Smooth muscle cell of the coronary artery (primary cell): ENCODE measurements around the gene TLE2. TPM values are rescaled to one million over a fixed set of nuclear protein-coding genes. Genes with fewer than 3 reads are reported as not detected.

Experiments used
- total RNA-seq: library from RNA; depleted of rRNA; stranded (reverse); fragments of >200 nt; gene quantifications from 2 replicates; pipeline ENCODE4 v1.2.3, GENCODE V29; 2014; ENCODE audit warnings: low replicate concordance

TLE2 gene
- total RNA-seq: 4.4 TPM in 2 replicates

DNA sequence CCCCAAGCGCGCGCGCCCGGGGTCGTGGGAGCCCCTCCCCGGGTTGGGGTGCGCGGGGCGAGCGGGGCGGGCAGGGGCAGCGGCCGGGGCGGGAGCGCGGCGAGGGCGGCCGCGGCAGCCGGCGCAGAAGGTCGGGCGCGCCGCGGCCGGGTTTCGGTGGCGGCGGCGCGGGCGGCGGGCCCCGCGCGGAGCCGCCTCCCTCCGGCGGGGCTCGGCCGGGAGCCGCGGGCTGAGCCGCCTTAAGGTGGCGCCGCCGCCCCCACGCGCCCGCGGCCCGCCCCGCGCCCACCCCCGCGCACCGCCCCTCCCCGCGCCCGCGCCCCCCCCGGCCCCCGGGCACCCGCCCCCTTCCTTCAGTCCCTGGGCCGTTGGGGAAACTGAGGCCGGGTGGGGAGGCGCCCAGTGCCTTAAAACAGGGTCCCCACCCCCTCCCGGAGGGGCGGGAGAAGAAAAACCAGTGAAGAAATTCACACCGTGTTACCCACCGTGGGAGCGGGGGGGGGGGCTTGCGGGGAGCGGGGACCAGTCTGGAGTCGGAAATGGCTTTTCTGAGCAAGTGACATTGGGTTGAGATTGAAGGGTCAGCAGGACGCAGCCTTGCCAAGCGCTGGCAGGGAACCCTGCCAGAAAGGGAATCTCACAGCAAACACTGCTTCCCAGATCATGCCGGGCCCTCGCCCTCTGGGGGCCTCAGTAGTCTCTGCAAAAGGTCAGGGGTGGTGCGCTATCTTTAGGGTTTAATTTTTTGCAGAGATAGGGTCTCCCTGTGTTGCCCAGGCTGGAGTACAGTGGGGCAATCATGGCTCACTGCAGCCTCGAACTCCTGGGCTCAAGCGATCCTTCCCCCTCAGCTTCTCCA lies at the start of gene TLE2:
TLE2 (minus strand) TSS at position 216 of the 859 bp plus-strand sequence. CDS start 376 bp downstream, outside the sequence.

DNA sequence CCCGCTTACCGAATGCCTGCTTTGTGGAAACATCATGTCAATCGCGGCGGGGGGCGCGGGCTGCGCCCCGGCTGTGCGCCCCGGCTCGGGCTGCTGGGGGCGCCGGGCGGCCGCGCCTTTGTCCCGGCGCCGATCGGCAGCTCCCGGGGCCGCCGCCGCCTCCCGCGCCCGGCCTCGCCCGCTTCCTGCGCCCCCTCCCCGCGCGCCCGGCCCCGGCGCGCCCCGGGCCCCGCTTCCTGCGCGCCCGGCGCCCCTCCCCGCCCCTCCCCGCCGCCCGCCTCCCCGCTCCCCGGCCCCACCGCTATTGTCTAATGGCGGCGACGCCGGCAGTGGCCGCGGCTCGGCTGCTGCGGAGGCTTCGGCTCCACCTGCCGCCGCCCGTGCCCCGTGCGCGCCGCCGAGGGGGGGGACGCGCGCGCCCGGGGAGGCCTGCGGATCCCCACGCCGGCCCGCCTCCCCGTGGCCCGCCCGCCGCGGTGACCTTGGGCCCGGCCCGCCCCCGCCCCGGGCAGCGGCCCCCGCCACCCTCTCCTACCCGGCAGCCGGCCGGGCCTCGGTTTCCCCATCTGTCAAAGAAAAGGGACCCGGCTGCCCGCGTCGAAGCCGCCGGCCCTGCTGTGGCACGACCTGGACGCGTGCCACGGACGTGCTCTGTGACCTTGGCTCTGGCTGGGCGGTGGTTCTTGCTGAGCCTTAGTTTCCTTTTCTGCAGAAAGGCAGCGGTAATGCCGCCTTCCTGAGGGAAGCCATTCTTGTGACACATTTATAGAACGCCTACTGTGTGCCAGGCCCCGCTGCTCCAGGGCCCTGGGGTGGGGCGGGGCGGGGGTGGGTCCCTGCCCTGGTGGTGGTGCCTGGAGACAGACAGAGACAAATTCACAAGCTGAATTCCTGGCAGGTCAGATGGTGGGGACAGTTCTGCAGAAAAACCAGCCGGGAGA lies 33.4 kb upstream of the TLE2 start, which contains the start of gene TLE5:
TLE5 (minus strand) TSS at position 331 of the 941 bp plus-strand sequence; CDS start at position 36, 295 bp downstream.

DNA sequence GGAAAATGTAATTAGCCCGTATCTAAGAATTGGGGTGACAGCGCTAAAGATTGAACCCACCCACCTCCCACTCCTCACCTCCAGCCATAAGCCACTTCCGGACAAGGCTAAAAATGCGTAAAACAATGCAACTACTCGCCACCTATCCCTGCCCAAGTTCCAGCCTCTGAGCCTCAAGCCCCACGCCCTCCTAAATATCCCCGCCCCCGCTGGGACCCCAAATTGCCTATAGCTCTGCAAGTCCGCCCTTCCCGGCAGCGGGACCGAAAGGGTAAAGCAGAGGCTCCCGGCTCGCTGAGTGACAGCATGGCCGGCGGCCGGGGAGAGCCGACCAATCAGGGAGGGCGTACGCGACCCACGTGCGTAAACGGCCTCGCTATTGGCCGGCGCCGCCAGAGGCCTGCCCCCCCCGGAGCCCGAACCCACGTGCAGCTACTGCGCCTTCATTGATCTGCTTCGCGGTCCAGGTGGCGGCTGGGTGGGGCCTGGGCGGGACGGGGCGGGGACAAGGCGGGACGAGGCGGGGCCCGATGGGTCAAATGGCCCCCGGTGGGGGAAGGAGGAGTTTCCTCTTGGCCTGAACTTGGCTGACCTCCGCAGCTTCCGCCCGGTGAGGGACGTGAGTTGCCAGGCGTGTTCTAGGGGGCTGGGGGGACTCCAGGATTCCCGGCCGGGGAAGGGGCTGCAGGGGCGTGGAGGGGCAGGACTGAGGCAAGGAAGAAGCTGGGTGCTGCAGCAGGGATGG lies 51.9 kb downstream of the TLE2 start, which contains the start of gene TLE6:
TLE6 (plus strand) TSS at position 564 of the 745 bp plus-strand sequence. CDS start 670 bp downstream, outside the sequence.

Other genes starting within 250 kb of the TLE2 start
- 13.1 and 32.2 TPM in 2 replicates for gene SGTA, start 246.0 kb downstream of the TLE2 start, total RNA-seq
- 51.2 and 92.5 TPM in 2 replicates for gene THOP1, start 243.8 kb downstream of the TLE2 start, total RNA-seq
- gene ZNF554, start 209.4 kb downstream of the TLE2 start, total RNA-seq: 3.2 and 3.3 TPM in 2 replicates
- 5.7 and 5.8 TPM in 2 replicates for gene ZNF555, start 187.8 kb downstream of the TLE2 start, total RNA-seq
- 0.08 and 0.12 TPM in 2 replicates for gene ZNF556, start 161.9 kb downstream of the TLE2 start, total RNA-seq
- 3.7 and 4.7 TPM in 2 replicates for gene ZNF57, start 128.4 kb downstream of the TLE2 start, total RNA-seq
- gene ZNF77, start 84.3 kb downstream of the TLE2 start, total RNA-seq: 4.6 and 5.8 TPM in 2 replicates
- gene TLE6, start 51.7 kb downstream of the TLE2 start, total RNA-seq: 0.12 and 2.1 TPM in 2 replicates
- gene TLE5, start 33.2 kb upstream of the TLE2 start, total RNA-seq: 160 and 167 TPM in 2 replicates
- 74.3 and 75.7 TPM in 2 replicates for gene GNA11, start 65.1 kb upstream of the TLE2 start, total RNA-seq
- gene GNA15, start 106.8 kb upstream of the TLE2 start, total RNA-seq: 0.08 TPM in 1 of 2 replicates, not detected in the other
- not detected in 2 replicates for gene S1PR4, start 149.5 kb upstream of the TLE2 start, total RNA-seq
- 37.2 and 43.7 TPM in 2 replicates for gene NCLN, start 156.7 kb upstream of the TLE2 start, total RNA-seq
- gene CELF5, start 195.4 kb upstream of the TLE2 start, total RNA-seq: 0.08 TPM in 1 of 2 replicates, not detected in the other